ENCODE results near the gene MYADML2.

Gene MYADML2

DNA sequence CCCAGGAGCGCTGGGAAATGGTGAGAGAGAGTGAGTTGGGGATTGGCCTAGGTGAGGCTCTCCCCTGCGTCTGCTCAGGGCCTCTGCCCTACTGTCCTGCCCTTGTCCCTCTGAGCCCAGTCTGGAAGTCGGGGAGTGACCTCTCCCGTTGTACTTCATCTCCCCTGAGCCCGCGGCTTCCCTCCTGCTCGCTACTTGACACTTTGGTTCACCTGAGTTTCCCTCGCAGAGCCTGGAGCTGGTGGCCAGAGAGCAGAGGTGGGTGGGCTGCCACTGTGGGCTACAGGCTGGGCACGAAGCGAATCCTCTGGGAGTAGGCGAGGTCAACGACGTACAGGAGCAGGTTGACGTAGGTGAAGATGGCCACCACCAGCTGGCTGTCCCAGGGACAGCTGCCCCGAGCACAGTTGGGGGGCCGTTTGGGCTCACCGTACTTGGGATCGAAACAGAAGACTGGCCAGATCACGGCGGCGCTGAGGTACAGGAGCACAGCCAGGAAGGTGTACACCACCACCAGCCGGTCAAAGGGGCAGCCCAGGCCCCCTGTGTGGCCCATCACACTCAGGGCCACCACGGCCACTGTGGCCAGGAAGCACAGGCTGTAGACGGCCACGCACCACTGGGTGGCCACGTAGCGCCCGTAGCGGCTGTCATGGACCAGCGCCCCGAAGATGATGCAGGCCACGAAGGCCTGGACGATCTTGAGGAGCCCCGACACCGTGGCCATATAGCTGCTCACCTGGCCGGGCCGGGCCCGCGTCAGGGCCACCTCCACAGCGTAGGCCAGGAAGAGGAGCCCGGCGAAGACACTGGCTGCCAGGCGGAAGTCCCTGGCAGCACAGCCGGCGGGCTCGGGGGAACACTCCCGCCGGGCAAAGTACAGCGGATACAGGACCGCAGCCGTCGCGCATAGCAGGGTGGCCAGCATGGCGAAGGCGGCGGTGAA, 6.2 kb downstream of the MYADML2 start:
- in situ Hi-C loops (cut with HindIII; ENCODE audit: low sequenced_read_pairs) = no loop called here

DNA sequence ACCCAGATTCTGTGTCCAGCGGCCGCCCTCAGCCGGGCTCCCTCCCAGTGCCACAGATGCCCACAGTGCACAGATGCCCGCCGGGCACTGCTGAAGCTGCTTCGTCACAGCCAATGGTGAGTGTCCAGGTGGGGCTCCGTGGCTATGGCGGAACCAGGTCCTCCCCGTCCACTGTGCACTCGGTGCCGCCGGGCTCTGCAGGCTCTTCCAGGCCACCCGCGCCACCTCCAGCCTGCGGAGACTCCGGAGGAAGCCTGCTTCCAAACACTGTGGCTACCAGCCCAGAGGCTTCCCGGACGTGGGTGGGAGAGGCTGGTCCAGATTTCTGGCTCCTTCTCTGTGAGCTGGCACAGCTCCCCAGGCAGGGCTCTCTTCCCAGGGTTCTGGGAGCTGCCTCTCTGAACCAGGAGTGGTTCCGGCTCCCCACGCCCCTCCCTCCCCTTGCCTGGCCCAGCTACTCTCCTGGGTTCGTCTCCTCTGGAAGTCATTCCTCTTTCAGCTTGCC, 7.1 kb downstream of the MYADML2 start:
- in situ Hi-C loops (cut with HindIII; ENCODE audit: low sequenced_read_pairs) = no loop called here

DNA sequence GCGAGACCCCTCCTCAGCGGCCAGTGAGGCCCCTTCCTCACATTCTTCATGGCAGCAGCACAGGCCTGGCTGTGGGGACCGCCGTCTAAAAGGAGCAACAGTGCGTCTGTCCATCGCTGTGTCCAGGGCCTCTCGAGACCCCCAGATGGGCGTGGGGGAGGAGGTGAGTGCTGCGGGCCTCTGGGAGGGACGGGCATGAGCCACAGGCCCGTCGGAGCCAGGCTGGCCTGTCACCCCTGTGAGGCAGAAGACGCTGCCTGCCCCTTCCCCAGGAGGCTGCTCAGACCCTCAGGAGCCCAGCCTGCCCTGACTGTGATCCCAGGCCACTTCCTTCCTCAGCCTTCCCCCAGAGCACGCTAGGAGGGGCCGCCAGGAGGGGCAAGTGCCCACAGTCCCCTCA, 7.8 kb downstream of the MYADML2 start:
- in situ Hi-C loops (cut with HindIII; ENCODE audit: low sequenced_read_pairs) = no loop called here

DNA sequence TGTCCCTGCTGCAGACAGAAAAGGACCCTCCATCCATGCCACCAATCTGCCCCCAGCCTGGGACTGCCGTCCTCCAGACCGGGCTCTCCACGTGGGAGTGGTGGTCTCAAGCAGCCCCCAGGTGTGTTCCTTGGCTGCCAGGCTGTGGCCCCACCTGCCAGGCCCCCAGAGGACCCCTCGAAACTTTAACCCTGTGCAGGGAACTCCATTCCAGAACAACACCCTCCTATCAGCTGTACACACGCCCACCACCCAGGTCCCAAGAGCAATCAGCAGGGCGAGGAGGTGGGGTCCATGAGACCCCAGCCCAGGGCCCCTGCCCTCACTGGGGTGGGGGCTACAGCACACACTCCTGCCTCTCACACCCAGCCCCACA, 11.3 kb downstream of the MYADML2 start:
- in situ Hi-C loops (cut with HindIII; ENCODE audit: low sequenced_read_pairs) = no loop called here

DNA sequence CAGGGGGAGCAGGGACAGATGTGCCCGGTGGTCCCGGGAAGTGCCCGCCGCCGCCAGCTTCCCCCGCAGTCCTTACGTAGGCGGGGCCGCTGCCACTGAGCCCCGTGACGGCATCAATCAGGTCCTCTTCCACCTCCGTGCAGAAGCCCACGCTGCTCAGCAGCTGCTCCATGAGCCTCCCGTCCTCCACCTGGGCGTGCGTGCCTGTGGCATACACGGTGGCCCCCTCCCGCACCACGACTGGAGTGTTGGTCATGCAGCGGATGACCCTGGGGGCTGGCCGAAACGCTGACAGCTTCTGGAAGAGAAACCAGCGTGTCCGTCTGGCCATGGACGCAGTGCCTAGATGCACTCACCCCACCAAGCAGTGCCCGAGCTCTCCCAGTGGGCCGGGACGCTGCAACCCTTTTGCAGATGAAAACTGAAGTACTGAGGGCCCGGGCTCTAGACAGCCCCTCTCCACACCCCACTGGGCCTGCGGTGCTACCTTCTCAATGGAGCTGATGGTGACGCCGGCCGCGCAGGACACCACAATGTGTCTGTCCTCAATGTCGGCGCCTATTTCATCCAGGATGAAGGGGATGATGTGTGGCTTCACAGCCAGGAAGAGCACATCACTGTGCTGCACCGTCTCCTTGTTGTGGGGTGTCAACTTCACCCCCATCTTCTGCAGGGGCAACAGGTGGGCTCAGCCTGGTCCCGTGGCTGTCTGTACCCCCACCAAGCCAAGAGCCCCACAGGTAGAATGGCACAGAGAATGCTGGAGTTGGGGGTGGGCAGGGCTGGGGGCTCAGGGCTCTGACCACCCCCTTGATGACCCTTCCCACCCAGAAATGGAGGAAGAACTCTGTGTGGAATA, 12.0 kb downstream of the MYADML2 start:
- in situ Hi-C loops (cut with HindIII; ENCODE audit: low sequenced_read_pairs) = no loop called here

DNA sequence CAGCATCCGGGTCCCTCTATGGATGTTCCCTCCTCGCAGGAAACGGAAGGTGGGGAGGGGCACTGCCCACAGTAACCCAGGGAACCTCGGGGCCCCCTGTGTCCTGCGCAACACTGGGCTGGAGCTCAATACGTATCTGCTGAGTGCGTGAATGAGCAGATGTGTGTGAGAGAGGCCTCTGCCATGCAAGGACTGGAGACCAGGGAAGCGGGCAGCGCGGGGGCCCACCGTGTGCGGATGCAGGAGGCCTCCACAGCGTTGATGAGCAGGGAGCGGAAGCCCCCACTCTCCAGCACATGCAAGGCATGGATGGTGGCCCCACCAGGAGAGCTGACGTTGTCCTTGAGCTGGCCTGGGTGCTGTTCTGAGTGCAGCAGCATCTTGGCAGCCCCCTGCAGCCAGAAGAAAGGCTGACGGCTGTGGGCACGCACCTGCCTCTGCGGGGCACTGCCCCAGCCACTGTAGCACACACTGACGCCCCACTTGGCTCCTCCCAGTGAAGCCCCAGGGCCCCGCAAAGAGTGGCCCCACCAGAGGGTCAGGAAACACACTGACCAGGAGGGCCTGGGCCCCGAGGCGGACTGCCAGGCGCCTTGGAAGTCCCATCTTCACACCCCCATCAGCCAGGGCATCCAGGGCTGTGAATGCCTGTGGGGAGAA, 12.8 kb downstream of the MYADML2 start:
- in situ Hi-C loops (cut with HindIII; ENCODE audit: low sequenced_read_pairs) = no loop called here

DNA sequence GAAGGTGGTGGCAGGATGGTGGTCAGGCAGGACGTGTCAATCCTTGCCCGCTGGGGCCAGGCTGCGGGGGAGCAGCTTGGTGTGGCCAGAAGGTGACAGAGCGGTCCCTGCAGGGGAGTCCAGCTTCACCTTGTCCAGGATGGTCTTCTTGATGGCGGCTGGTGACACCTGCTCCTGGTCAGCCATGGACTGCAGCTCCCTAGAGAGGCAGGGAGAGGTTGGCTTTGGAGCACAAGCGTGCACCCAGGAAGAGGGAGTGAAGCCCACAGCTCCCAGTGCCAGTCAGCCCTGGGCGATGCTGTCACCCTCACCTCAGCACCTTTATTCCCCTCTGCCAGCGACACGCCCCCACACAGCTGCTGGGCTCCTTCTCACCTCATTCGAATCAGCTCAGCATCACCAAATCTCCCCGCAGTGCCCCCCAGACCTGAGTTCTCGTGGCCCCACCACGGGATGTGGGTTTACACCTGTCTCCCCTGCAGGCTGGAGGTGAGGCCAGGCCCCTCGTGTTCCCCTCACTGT, 13.8 kb downstream of the MYADML2 start:
- in situ Hi-C loops (cut with HindIII; ENCODE audit: low sequenced_read_pairs) = no loop called here

DNA sequence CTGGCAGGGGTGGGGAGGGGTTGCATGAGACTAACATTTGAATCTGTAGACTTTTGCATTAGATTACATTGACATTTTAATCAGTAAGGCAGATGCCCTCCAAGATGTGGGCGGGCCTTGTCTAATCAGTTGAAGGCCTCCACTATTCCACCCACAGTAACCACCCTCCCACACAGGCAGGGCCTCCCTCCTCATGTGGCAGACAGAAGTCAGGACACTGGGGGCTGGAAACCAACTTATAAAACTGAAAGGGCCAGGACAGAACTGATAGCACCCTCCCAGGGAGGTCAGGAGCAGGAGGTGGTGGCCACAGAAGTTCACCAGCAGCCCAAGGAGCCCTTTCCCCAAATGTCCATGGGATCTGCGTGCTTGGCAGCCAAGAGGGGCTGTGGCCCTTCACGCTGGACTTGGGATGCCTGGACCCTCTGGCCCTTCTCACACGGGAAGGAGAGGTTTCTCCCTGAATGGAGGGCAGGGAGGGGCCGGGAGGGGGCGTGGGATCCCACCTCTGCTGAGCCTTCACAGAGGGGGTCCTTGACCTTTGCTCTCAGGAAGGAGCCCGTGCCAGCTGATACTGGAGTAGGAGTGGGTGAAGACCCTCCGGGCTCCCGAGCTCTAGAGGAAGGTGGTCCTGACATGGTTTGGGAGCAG, 14.6 kb downstream of the MYADML2 start:
- in situ Hi-C loops (cut with HindIII; ENCODE audit: low sequenced_read_pairs) = no loop called here

DNA sequence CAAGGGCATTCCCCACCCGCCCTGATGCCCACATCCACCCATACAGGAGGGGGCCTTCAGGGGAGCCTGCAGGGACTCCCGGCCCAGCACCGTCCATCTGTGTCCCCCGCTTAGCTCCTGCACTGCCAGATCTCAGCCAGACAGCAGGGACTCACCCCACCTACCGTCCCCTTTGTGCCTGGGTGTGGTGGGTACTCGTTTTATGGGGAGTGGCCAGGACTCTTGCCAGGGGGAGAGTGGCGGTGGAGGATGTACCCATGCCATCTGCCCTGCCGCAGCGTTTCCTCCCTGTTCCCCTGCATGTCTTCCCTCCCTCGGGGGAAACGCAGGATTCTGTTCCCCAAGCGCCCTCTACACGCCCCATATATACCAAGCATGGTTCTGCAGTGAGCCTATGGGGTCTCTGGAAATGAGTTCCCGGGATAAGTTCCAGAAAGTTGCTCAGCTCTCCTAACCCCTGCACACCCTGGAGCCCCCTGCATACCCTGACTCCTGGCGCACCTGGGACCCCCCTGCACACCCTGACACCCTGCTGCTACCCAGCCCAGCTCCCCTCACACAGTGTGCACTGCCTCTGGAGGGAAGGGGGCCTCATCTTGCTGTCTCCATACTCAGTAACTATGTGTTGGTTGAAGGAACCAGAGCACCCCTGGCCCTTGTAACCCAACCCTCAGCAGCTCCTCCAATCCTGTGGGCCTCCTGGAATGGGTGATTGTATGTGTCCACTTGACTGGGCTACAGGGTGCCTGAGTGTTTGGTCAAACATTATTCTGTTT, 15.3 kb downstream of the MYADML2 start:
- in situ Hi-C loops (cut with HindIII; ENCODE audit: low sequenced_read_pairs) = no loop called here

DNA sequence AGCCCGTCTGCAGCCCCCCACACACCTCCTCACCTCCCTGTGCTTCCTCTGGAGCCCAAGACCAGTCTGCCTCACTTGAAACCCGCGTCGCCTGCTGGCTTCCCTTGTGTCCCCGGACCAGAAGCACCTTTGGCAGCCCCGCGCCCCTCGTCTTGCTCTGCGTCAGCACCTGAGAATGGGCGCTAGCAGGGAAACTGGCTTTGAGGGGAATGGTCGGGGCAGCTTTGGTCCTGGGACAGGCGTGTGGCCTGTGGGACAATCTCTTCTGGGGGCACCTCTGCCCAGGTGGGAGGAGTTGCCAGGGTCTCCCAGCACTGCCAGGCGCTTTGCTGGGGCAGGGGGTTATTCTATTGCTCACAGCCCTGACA, 15.9 kb downstream of the MYADML2 start:
- in situ Hi-C loops (cut with HindIII; ENCODE audit: low sequenced_read_pairs) = no loop called here

DNA sequence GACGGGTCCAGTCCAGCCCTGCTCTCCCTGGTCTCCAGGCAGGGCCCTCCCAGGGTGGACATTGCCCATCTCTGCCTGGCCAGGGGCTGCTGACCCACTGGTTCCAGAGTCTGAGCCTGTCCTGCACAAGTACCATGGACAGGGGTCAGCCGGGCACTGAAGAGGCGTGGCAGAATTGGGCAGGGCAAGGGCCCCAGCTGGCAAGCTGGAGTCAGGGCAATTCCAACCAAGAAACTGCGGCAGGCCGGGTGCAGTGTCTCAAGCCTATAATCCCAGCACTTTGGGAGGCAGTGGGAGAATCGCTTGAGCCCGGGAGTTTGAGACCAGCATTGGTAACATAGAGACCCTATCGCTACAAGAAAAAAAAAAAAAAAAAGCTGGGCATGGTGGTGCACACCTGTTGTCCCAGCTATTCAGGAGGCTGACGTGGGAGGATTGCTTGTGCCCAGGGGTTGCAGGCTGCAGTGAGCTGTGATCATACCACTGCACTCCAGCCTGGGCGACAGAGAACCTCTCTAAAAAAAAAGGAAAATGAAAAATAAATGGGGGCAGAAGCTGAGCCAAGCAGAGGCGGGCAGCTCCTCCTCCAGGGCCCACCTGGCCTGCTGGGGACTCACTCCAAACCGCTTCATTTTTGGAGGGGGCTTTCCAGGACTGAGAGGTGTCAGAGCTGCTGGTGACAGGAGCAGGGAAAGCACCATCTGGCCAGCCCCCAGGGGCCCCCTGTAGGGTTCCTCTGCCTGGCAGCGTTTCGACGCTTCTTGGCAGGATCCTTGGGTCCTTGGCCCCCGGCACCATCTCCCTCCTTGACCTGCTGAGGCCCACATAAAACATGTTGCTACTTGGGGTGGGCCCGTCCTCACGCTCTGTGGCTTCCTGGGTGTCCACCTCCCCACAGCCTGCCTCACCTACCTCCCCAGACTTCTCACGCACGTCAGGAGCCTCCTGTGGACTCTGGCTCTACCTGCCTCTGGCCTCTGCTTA, 16.6 kb downstream of the MYADML2 start:
- in situ Hi-C loops (cut with HindIII; ENCODE audit: low sequenced_read_pairs) = no loop called here

DNA sequence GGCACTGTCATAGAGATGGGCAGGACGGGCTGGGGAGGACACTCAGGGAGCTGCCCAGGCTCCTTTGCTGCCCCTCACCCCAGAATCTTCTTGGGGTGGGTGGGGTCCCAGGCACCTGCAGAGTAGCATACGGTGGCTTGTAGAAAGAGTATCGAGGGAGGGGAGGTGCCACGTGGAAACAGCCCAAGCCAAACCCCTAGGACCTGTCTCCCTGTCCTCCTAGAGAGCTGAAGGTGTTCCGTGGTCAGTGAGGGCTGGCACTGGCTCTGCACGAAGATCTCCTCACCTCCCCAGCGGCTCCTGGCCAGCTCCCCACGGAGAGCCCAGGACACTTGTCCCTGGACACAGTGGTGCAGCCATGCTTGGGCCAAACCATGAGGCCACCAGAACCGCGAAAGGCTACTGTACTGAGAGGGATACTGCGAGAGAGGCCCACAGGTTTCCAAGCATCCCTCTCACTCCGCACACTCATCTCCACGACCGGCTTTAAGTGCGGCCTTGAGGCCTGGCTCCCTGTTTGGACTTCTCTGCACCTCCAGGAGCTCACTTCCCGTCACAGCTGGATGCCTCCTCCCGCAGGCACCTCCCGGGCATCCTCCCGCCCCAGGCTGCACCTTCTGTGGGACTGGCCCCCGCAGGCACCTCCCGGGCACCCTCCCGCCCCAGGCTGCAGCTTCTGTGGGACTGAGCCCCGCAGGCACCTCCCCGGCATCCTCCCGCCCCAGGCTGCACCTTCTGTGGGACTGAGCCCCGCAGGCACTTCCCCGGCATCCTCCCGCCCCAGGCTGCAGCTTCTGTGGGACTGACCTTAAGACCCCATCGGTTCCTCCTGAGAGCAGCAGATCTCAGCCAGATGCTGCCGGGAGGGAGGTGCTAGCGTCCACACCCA, 17.5 kb downstream of the MYADML2 start:
- in situ Hi-C loops (cut with HindIII; ENCODE audit: low sequenced_read_pairs) = no loop called here

DNA sequence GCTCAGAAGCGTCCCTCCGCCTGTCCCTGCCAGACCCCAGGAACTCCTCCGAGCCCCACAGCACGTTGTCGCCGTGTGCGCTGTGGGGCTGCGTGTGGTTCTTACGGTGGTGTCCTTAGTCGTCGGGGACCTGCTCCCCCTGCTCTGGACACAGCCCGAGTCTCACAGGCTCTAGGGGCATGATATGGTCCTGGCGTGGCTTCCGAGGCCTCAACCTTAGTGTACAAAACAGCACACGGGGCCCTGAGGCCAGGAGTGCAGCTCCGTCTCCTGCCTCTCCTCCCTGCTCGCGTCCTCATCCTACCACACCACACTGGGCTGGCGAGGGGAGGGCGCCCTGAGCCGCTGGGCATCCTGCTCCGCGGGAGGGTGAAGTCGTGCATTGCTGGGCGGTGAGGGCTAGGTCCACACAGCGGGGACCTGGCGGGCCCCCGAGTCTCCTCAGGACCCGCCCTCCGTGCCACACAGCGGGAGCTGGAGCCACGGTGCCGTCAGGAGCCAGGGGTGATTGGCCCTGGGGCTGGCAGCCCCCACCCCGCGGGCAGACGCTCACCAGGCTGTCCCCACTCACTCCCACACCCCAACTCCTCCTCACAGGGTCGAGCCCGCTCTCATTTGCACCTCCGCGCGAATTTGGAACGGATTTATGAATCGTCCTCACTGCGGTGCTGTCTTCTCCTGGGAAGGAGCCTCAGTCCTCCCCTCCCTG, 18.3 kb downstream of the MYADML2 start:
- in situ Hi-C loops (cut with HindIII; ENCODE audit: low sequenced_read_pairs) = no loop called here

DNA sequence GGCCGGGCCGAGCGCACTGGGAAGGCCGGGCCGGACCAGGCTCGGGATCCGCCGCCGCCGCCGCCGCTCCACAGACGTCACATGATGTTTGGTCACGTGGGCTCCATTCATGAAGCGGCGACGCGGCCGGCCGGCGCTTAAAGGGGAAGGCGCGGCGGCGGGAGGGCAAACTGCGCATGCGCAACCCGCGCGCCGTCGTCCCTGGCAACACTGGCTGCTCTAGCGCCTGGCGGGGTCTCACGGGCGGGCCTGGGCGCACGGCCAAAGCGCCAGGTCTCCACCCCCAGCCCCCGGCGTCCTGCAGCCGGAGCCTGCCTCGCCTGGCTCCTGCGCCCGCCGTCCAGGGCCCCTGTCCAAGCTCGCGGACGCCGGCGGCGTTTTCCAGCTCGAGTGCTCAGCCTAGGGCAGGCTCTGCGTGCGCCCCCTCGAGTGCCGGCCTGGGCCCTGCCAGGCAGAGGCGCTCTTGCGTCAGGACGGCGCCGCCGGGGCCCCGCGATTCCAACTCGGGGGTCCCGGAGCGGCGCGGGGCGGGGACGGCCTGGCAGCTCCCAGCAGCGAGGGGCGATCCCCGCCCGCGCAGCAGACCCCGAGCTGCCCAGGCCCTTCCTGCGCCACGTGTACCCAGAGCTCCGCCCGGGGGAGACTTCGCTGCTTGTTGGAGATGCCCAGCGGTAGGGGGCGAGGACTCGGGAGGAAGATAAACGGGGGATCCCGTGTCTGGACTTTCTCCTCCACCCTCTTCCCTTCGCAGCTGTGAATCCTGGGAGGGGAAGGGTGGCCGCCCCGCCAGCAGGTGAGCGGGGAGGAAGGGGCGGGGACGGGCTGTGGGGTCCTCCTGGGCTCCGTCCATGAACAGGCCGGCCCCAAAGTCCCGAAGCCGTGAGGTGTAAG, 19.1 kb downstream of the MYADML2 start, which contains the start of gene MAFG:
MAFG (minus strand) TSS at position 83 of the 891 bp plus-strand sequence. CDS start 4,550 bp downstream, outside the sequence.
- in situ Hi-C loops (cut with HindIII; ENCODE audit: low sequenced_read_pairs) = no loop called here

DNA sequence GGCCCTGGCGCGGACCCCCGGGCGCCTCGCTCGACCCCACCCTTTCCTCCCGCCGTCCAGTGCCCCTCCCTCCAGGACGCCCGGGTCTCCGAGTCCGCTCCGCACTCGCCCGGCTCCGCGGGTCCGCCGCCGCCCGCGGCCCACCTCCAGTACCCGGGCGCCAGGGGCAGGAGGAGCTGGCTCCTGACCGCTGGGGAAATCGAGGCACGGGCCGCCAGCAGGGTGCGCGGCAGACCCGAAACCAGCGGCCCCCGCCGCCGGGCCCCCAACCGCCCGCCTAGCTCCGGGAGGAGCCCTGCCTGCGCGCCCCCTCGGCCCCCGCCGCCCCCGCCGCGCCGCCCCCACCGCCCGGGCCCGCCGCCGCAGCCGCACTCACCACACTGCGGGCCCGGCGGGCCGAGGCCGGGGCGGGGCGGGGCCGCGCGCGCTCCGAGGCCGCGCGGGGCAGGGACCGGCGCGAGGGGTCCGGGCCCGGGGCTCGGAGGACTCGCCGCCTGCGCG, 19.8 kb downstream of the MYADML2 start:
- in situ Hi-C loops (cut with HindIII; ENCODE audit: low sequenced_read_pairs) = no loop called here

Measured in endothelial cell of hepatic sinusoid (primary cell).